ENCODE measurements around the gene PAPSS2. TPM values are rescaled to one million over a fixed set of nuclear protein-coding genes. Genes with fewer than 3 reads are reported as not detected.

The PAPSS2 gene
- total and polyA plus RNA-seq, 7 donors, result 7.1 to 88.9 (median 8.6) TPM

DNA sequence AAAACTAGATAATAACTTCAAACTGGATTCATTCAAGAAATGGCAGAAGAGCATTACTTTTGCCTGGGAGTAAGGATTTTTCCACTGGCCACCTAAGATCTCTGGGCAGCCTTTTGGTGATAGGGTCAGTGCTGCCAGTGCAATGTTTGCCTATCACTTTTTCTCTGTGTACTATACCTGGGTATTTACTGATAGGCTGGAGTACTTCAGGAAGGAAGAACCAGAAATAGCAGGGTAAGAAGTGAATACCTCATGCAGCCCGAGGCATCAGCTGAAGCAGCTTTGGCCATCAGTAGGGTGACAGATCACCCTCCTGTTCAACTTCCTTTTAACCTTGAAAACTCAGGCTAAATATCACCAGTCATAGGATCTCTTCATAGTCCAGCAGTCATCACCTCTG lies 5.5 kb upstream of the PAPSS2 start:
- intact Hi-C loops (cut with DNase I), result loop anchor here (10.0 kb wide), 1 partner anchor 121 kb away; no protein-coding TSS in a partner anchor
- TF ChIP-seq POLR2A (IDR thresholded peaks at IDR 0.05) (no peak), EP300 (IDR thresholded peaks at IDR 0.05) (no peak), POLR2AphosphoS5 (IDR thresholded peaks at IDR 0.05) (no peak)
- TF ChIP-seq, protein P1, sequence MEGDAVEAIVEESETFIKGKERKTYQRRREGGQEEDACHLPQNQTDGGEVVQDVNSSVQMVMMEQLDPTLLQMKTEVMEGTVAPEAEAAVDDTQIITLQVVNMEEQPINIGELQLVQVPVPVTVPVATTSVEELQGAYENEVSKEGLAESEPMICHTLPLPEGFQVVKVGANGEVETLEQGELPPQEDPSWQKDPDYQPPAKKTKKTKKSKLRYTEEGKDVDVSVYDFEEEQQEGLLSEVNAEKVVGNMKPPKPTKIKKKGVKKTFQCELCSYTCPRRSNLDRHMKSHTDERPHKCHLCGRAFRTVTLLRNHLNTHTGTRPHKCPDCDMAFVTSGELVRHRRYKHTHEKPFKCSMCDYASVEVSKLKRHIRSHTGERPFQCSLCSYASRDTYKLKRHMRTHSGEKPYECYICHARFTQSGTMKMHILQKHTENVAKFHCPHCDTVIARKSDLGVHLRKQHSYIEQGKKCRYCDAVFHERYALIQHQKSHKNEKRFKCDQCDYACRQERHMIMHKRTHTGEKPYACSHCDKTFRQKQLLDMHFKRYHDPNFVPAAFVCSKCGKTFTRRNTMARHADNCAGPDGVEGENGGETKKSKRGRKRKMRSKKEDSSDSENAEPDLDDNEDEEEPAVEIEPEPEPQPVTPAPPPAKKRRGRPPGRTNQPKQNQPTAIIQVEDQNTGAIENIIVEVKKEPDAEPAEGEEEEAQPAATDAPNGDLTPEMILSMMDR (IDR thresholded peaks at IDR 0.05), result no peak
- H3K4me1 ChIP-seq, result peaks cover 0 to 3% (median 0%) of the 10 kb centered on the region in 4 donors
- no peak overlapping the region for H3K4me3 ChIP-seq
- H3K27ac ChIP-seq, result no peak overlapping the region
- no peaks in the 10 kb centered on the region for H3K27me3 ChIP-seq
- H3K9me3 ChIP-seq, result no peaks in the 10 kb centered on the region
- DNase-seq, result no peak
- 11 to 34% methylated on average over 1 of the region's 1 CpG for WGBS, 2 donors
- H3K36me3 ChIP-seq, result no peaks in the 10 kb centered on the region

GRCh38 chr10:87656431-87657072 lies 3.1 kb upstream of the PAPSS2 start:
- Histone ChIP-seq H3K27ac (peak overlapping the region in 2 of 4 donors; percentile 26 to 43), H3K9me3 (no peaks in the 10 kb centered on the region), H3K4me3 (no peak overlapping the region), H3K27me3 (peaks cover 0 to 9% (median 0%) of the 10 kb centered on the region in 3 donors), H3K4me1 (peaks cover 0 to 16% (median 11%) of the 10 kb centered on the region in 4 donors), H3K36me3 (no peaks in the 10 kb centered on the region)
- DNase-seq, result no peak
- TF ChIP-seq, protein P1 (IDR thresholded peaks at IDR 0.05), result peak; percentile 27 to 55 (median 39)
- no peak for TF ChIP-seq POLR2A (IDR thresholded peaks at IDR 0.05)
- intact Hi-C loops (cut with DNase I), result loop anchor here (5.0 to 10.0 kb wide), 2 partner anchors 81 to 118 kb away; no protein-coding TSS in a partner anchor
- WGBS, 2 donors, result 39 to 41% methylated on average over 4 of the region's 4 CpGs

DNA sequence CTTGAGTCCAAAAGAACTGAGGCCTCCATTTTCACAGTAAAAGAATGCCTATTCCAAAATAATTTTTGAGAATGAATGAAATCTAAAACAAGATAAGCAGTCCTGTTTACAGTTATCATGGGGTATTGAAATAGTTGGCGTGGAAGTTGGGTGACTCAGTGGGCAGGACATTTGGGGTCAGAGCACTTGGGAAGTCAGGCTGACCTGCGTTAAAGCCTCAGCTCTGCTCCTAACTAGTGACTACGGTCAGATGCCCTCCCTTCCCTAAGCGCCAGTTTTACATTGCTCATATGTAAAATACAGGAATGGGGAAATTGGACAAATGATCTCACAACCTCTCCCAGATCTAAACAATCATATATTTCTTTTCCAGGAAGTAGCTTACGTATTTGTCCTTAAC lies 2.3 kb upstream of the PAPSS2 start:
- Histone ChIP-seq H3K4me1 (peaks cover 0 to 16% (median 11%) of the 10 kb centered on the region in 4 donors), H3K36me3 (no peaks in the 10 kb centered on the region), H3K4me3 (no peak overlapping the region), H3K27me3 (peaks cover 0 to 12% (median 0%) of the 10 kb centered on the region in 3 donors), H3K9me3 (no peaks in the 10 kb centered on the region), H3K27ac (peak overlapping the region in 3 of 4 donors; percentile 1 to 43 (median 26))
- peak in 1 of 4 donors; percentile 20 for TF ChIP-seq POLR2AphosphoS5 (IDR thresholded peaks at IDR 0.05)
- TF ChIP-seq, protein P1 (IDR thresholded peaks at IDR 0.05), result no peak
- intact Hi-C loops (cut with DNase I), result loop anchor here (5.0 to 10.0 kb wide), 2 partner anchors 80 to 117 kb away; no protein-coding TSS in a partner anchor
- DNase-seq, result peak; percentile 70
- WGBS, 2 donors, result 61 to 63% methylated on average over 5 of the region's 5 CpGs

- WGBS, 2 donors, result 80 to 89% methylated on average over 5 of the region's 5 CpGs
- intact Hi-C loops (cut with DNase I), result loop anchor here (5.0 to 10.0 kb wide), 2 partner anchors 79 to 116 kb away; no protein-coding TSS in a partner anchor
Measured at GRCh38 chr10:87658321-87658795, 1.3 kb upstream of the PAPSS2 start.

More at GRCh38 chr10:87658321-87658795, 1.3 kb upstream of the PAPSS2 start:
- peaks cover 0 to 16% (median 11%) of the 10 kb centered on the region in 4 donors for H3K4me1 ChIP-seq
- DNase-seq, result no peak
- no peak for TF ChIP-seq EP300 (IDR thresholded peaks at IDR 0.05)
- TF ChIP-seq, protein P1 (IDR thresholded peaks at IDR 0.05), result no peak
- TF ChIP-seq POLR2A (IDR thresholded peaks at IDR 0.05), result no peak
- TF ChIP-seq POLR2AphosphoS5 (IDR thresholded peaks at IDR 0.05), result no peak
- H3K27ac ChIP-seq, result no peak overlapping the region
- peaks cover 0 to 12% (median 0%) of the 10 kb centered on the region in 3 donors for H3K27me3 ChIP-seq
- H3K36me3 ChIP-seq, result no peaks in the 10 kb centered on the region
- no peaks in the 10 kb centered on the region for H3K9me3 ChIP-seq
- H3K4me3 ChIP-seq, result no peak overlapping the region

All from sigmoid colon (tissue), 7 donors.